T-helper 1 cell (primary cell): Measurements from ENCODE around the gene RAB30.
A peak's percentile ranks its signal among the peaks of the same experiment; 100 is the strongest.

Source experiments
- DNase-seq, 5 donors: peaks; one replicate each; pipeline ENCODE4 v3.0.0-alpha.2; 2012 to 2020

The RAB30 gene

GRCh38 chr11:82937554-82937953 lies 134.1 kb downstream of the RAB30 start:
- DNase-seq: no peak

GRCh38 chr11:82936261-82936660 lies 135.4 kb downstream of the RAB30 start:
- DNase-seq: no peak

- DNase-seq: no peak
Observed at GRCh38 chr11:82932564-82932963, 139.1 kb downstream of the RAB30 start.

GRCh38 chr11:82930734-82931133 lies 141.0 kb downstream of the RAB30 start:
- DNase-seq: no peak

GRCh38 chr11:82930229-82930628 lies 141.5 kb downstream of the RAB30 start:
- DNase-seq: no peak

GRCh38 chr11:82929121-82929520 lies 142.6 kb downstream of the RAB30 start:
- DNase-seq: no peak

- peak in 3 of 5 donors; percentile 2 to 68 (median 25) for DNase-seq
Observed at GRCh38 chr11:82927264-82927880, 144.3 kb downstream of the RAB30 start.

- DNase-seq: no peak
Observed at GRCh38 chr11:82924522-82925224, 147.0 kb downstream of the RAB30 start.
